CD4-positive, alpha-beta T cell treated with Interleukin-15 for 1 hour (primary cell): ENCODE measurements around the gene DDTL.
"Not testable (repeated sequence)": the region's sequence is repeated elsewhere in the genome, so short reads cannot be mapped to it uniquely, and the experiment has no call there.

ENCODE experiments used
- DNase-seq: peaks from one replicate; pipeline ENCODE4 v3.0.0-alpha.2; 2020

DDTL gene

GRCh38 chr22:23970816-23971486, 4.3 kb downstream of the DDTL start:
- no peak for DNase-seq

- not testable (repeated sequence) for DNase-seq
Observed at GRCh38 chr22:23971927-23972326, 5.2 kb downstream of the DDTL start.

GRCh38 chr22:23974345-23974744, 7.7 kb downstream of the DDTL start, which contains the start of gene DDT:
Gene DDT (minus strand): TSS chr22:23974441. CDS start chr22:23974414, 27 bp downstream.
- DNase-seq: not testable (repeated sequence)

- DNase-seq: not testable (repeated sequence)
Observed at GRCh38 chr22:23974836-23975352, 8.2 kb downstream of the DDTL start.

- not testable (repeated sequence) for DNase-seq
Observed at GRCh38 chr22:23977304-23977703, 10.6 kb downstream of the DDTL start.

GRCh38 chr22:23979557-23980240, 13.0 kb downstream of the DDTL start, which contains the start of gene GSTT2:
Gene GSTT2 (plus strand): TSS chr22:23980134.
- not testable (repeated sequence) for DNase-seq

GRCh38 chr22:23980567-23980966, 13.9 kb downstream of the DDTL start:
- DNase-seq: not testable (repeated sequence)

GRCh38 chr22:23984430-23984829, 17.7 kb downstream of the DDTL start:
- peak; percentile 35 for DNase-seq

GRCh38 chr22:23986089-23986488, 19.4 kb downstream of the DDTL start:
- not testable (repeated sequence) for DNase-seq

- not testable (repeated sequence) for DNase-seq
Observed at GRCh38 chr22:23986538-23987178, 20.0 kb downstream of the DDTL start.

- DNase-seq: not testable (repeated sequence)
Observed at GRCh38 chr22:23989583-23990244, 23.0 kb downstream of the DDTL start.

- not testable (repeated sequence) for DNase-seq
Observed at GRCh38 chr22:23993080-23993479, 26.4 kb downstream of the DDTL start.

- DNase-seq: not testable (repeated sequence)
Observed at GRCh38 chr22:23993581-23994177, 27.0 kb downstream of the DDTL start.

- no peak for DNase-seq
Observed at GRCh38 chr22:23997092-23997491, 30.4 kb downstream of the DDTL start.

GRCh38 chr22:23999779-24000178, 33.1 kb downstream of the DDTL start:
- DNase-seq: not testable (repeated sequence)

- no peak for DNase-seq
Observed at GRCh38 chr22:24001314-24001713, 34.6 kb downstream of the DDTL start.

GRCh38 chr22:24002272-24002671, 35.6 kb downstream of the DDTL start:
- no peak for DNase-seq

- DNase-seq: no peak
Observed at GRCh38 chr22:24002851-24003250, 36.2 kb downstream of the DDTL start.

- no peak for DNase-seq
Observed at GRCh38 chr22:24003887-24004286, 37.2 kb downstream of the DDTL start.

- no peak for DNase-seq
Observed at GRCh38 chr22:24005201-24005600, 38.5 kb downstream of the DDTL start, which contains the start of gene GSTT4. Gene GSTT4 (minus strand): TSS chr22:24005453. CDS start chr22:24005356, 97 bp downstream.

- DNase-seq: no peak
Observed at GRCh38 chr22:24006207-24006913, 39.7 kb downstream of the DDTL start.

- no peak for DNase-seq
Observed at GRCh38 chr22:24006914-24007214, 40.2 kb downstream of the DDTL start.
